Measurements from ENCODE around the gene INMT.

GRCh38 chr7:30736291-30736690, 15.6 kb upstream of the INMT start:
- TF ChIP-seq CTCF (IDR thresholded peaks at IDR 0.05; ENCODE audit: low read length) (no peak), EZH2 (IDR thresholded peaks at IDR 0.05; ENCODE audit: borderline replicate concordance, low read length) (no peak)

All from OCI-LY1 (cell line).